ENCODE measurements around the gene PGM2.

- TF ChIP-seq CTCF (optimal IDR thresholded peaks at IDR 0.05 in 1 of 3, IDR thresholded peaks at IDR 0.05 in 1 of 3, conservative IDR thresholded peaks at IDR 0.05 in 1 of 3; ENCODE audit: extremely low read depth in 1 of 3, insufficient read depth in 2 of 3, low read length in 3 of 3) = no peak
- no peak for TF ChIP-seq EZH2 (IDR thresholded peaks at IDR 0.05; ENCODE audit: low read length)
These were observed 10.9 kb upstream of the PGM2 start for GRCh38 chr4:37815591-37815990.
